Thyroid gland (tissue), 4 donors: Measurements from ENCODE around the gene ZNF26.

ENCODE experiments used
- POLR2A ChIP-seq, 2 donors: fragments of 450-650 bp; IDR thresholded peaks; one replicate each; pipeline ENCODE4 v1.6.1; 2017; ENCODE audit warnings: antibody characterized with exemption in 2 of 2, mild to moderate bottlenecking in 2 of 2, moderate library complexity in 1 of 2
- TF ChIP-seq, protein P1 (sequence below), 6 experiments: fragments of 200-600 bp in 3 of 6; fragments of 450-650 bp in 3 of 6; sonication (generic) in 3 of 6; IDR thresholded peaks; one replicate each; pipeline ENCODE4 v1.5.1; 2016 to 2019; ENCODE audit warnings: antibody characterized with exemption in 6 of 6, mild to moderate bottlenecking in 2 of 6, inconsistent platforms in 1 of 6, moderate library complexity in 1 of 6

DNA sequence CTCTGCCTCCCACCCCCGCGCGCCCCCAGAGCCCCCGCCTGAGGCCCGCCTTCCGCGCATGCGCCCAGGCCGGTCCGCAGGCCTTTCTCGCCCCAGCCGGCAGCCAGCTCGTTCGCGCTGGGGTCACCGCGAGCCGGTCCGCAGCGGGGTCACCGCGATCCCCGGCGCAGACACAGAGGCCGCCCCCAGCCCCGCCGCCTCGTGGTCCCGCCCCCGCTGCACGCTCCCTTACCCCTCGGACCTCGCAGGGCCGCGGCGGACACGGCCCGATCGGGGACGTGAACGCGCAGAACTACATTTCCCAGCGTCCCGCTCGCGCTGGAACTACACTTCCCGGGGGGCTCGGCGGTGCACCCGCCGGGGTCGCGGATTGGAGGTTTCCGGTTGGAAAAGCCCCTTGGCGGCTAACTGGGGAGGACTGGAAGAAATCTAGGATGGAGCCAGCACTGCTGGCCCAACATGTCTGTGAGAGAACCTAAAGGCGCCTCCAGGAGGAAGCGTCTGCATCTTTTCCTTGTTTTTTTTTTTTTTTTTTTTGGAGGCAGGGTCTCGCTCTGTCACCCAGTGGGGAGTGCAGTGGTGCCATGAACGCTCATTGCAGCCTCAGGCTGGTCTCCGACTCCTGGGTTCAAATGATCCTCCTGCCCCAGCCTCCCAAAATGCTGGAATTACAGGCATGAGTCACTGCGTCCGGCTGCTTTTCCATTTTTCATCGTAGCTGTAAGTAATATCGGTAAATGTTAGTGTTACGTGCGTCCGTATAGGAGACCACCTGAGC, 30.0 kb upstream of the ZNF26 start, which contains the start of gene ZNF605:
- peak in 1 of 2 donors; percentile 57 for TF ChIP-seq POLR2A (IDR thresholded peaks at IDR 0.05)
- TF ChIP-seq, protein P1, sequence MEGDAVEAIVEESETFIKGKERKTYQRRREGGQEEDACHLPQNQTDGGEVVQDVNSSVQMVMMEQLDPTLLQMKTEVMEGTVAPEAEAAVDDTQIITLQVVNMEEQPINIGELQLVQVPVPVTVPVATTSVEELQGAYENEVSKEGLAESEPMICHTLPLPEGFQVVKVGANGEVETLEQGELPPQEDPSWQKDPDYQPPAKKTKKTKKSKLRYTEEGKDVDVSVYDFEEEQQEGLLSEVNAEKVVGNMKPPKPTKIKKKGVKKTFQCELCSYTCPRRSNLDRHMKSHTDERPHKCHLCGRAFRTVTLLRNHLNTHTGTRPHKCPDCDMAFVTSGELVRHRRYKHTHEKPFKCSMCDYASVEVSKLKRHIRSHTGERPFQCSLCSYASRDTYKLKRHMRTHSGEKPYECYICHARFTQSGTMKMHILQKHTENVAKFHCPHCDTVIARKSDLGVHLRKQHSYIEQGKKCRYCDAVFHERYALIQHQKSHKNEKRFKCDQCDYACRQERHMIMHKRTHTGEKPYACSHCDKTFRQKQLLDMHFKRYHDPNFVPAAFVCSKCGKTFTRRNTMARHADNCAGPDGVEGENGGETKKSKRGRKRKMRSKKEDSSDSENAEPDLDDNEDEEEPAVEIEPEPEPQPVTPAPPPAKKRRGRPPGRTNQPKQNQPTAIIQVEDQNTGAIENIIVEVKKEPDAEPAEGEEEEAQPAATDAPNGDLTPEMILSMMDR (IDR thresholded peaks at IDR 0.05): peak in 1 of 6 experiments; percentile 4
